ENCODE results near the gene C2CD4D. TPM values are rescaled to one million over a fixed set of nuclear protein-coding genes. Genes with fewer than 3 reads are reported as not detected.

The C2CD4D gene
- total RNA-seq, 1 experiment from 2014 or later, result 0.17 TPM

GRCh38 chr1:151838222-151839081 lies 1.2 kb downstream of the C2CD4D start:
- ChIA-PET POLR2A (no interaction called here), CTCF (no interaction called here), RAD21 (ENCODE audit: low non-redundant PET in 1 of 2, low total read pairs in 2 of 2, uncharacterized antibody in 2 of 2, unreplicated experiment in 2 of 2) (no interaction called here)
- H3K27ac ChIP-seq (ENCODE audit: low read depth, low read length), result no peak overlapping the region; the same call in 1 of the 2 replicates
- intact Hi-C loops (cut with micrococcal nuclease), result loop anchor here (5.0 kb wide), 3 partner anchors 396 to 641 kb away; partner anchors contain the start of gene PIP5K1A
- H4K20me1 ChIP-seq (ENCODE audit: insufficient read depth), result no peaks in the 10 kb centered on the region
- H3K27me3 ChIP-seq (ENCODE audit: insufficient read depth, low read length), result no peaks in the 10 kb centered on the region
- H3K9me3 ChIP-seq (ENCODE audit: control insufficient read depth in 1 of 2, insufficient read depth in 1 of 2, low read depth in 1 of 2, low read length in 2 of 2), result peaks cover 0 to 3% of the 10 kb centered on the region in 2 experiments; a peak in 1 of 4 replicates
- TF ChIP-seq TCF7L2 (IDR thresholded peaks at IDR 0.05; ENCODE audit: borderline replicate concordance, extremely low read depth, insufficient read depth, insufficient read length) (no peak), ATF3 (IDR thresholded peaks at IDR 0.05) (no peak), EZH2 (IDR thresholded peaks at IDR 0.05) (no peak), CEBPB (IDR thresholded peaks at IDR 0.05; ENCODE audit: low read depth) (no peak), EZH2phosphoT487 (IDR thresholded peaks at IDR 0.05; ENCODE audit: borderline replicate concordance) (no peak), REST (IDR thresholded peaks at IDR 0.05; ENCODE audit: low read depth) (no peak), EGR1 (IDR thresholded peaks at IDR 0.05; ENCODE audit: low read depth) (no peak), YY1 (IDR thresholded peaks at IDR 0.05; ENCODE audit: extremely low read depth, insufficient replicate concordance, low read depth, low read length) (no peak), POLR2AphosphoS5 (IDR thresholded peaks at IDR 0.05; ENCODE audit: low read depth, low read length) (no peak), FOSL1 (IDR thresholded peaks at IDR 0.05; ENCODE audit: low read depth) (no peak)
- H3K4me1 ChIP-seq (ENCODE audit: control insufficient read depth in 1 of 2, insufficient read depth in 2 of 2, low read length in 2 of 2), result peaks cover 0 to 45% of the 10 kb centered on the region in 2 experiments; a peak in 2 of 4 replicates
- H3K9me2 ChIP-seq (ENCODE audit: insufficient read depth), result no peaks in the 10 kb centered on the region; the same call in 1 of the 2 replicates
- H3K36me3 ChIP-seq (ENCODE audit: control insufficient read depth in 1 of 2, insufficient read depth in 2 of 2, low read length in 2 of 2), result no peaks in the 10 kb centered on the region
- no peak for DNase-seq (ENCODE audit: low read depth, low spot score)
- peak overlapping the region; percentile 78; the same call in 1 of the 2 replicates for H3K4me2 ChIP-seq (ENCODE audit: low read length)
- H3K9ac ChIP-seq (ENCODE audit: low read length), result no peak overlapping the region
- no peak for ATAC-seq
- no peaks in the 10 kb centered on the region for H3K79me2 ChIP-seq (ENCODE audit: insufficient read depth, low read length)
- BruUV-seq (replicated peaks), result no TSS peak
- H3K4me3 ChIP-seq (replicated peaks in 1 of 2; ENCODE audit: low read depth in 1 of 2, low read length in 2 of 2), result no peak overlapping the region
- H2AFZ ChIP-seq (ENCODE audit: low read depth, low read length, poor library complexity, severe bottlenecking), result no peak overlapping the region
